Endothelial cell of umbilical vein (primary cell): Measurements from ENCODE around the gene IPO9. TPM values are rescaled to one million over a fixed set of nuclear protein-coding genes. Genes with fewer than 3 reads are reported as not detected.

Source experiments
- BruUV-seq: library from RNA; stranded (reverse); fragments of 400-500 nt; replicated peaks from 2 replicates; lab custom pipeline; 2021; lab: Mats Ljungman, UMichigan
- CTCF ChIA-PET: fragments of 300-600, 350-600 bp; sonication (Branson Sonifier 250); formaldehyde crosslinking; loops from one replicate; lab custom pipeline; 2021; ENCODE audit warnings: antibody characterized with exemption, inconsistent platforms; lab: Charles Lee
- POLR2A ChIA-PET: fragments of 300-600, 350-600 bp; sonication (Branson Sonifier 250); formaldehyde crosslinking; loops from one replicate; lab custom pipeline; 2021; ENCODE audit warnings: antibody characterized with exemption, inconsistent platforms; lab: Charles Lee
- DNase-seq: peaks from one replicate; pipeline ENCODE4 v3.0.0-alpha.2; 2011; ENCODE audit warnings: low read depth, low spot score
- FAIRE-seq: peaks from 2 replicates; lab custom pipeline; 2011; peaks lifted over from hg19 to GRCh38; lab: Jason Lieb, UNC
- H2AFZ ChIP-seq: 2 replicates; pipeline ENCODE4 v1.6.0; 2012; ENCODE audit warnings: low read depth, low read length, control low read depth, inconsistent platforms
- H3K27ac ChIP-seq: 2 replicates; pipeline ENCODE4 v1.5.1; 2011; ENCODE audit warnings: low read depth, mild to moderate bottlenecking, control low read depth, low read length, moderate library complexity; ENCODE audit not compliant: insufficient read depth
- H3K27me3 ChIP-seq, 2 experiments: 2 replicates each; pipeline versions ENCODE4 v1.6.0 to v1.6.1; 2011; ENCODE audit warnings: low read length in 2 of 2, mixed read lengths in 1 of 2; ENCODE audit not compliant: control insufficient read depth in 2 of 2, insufficient read depth in 2 of 2
- H3K36me3 ChIP-seq, 2 experiments: 2 replicates in 1 of 2; 3 replicates in 1 of 2; pipeline ENCODE4 v1.5.1; 2011; ENCODE audit warnings: low read length in 2 of 2, mild to moderate bottlenecking in 1 of 2, moderate library complexity in 1 of 2; ENCODE audit not compliant: control insufficient read depth in 2 of 2, insufficient read depth in 2 of 2; ENCODE audit errors: extremely low read depth in 1 of 2
- H3K4me1 ChIP-seq: 3 replicates; pipeline ENCODE4 v1.5.1; 2011; ENCODE audit warnings: mild to moderate bottlenecking, low read length; ENCODE audit not compliant: control insufficient read depth, insufficient read depth; ENCODE audit errors: extremely low read depth
- H3K4me2 ChIP-seq: 2 replicates; pipeline ENCODE4 v1.6.1; 2011; ENCODE audit warnings: low read length, control low read depth, mixed read lengths; ENCODE audit not compliant: insufficient read depth
- H3K4me3 ChIP-seq, 3 experiments: fragments of 200-600 bp in 1 of 3; sonication (generic), shearing (Covaris generic) in 1 of 3; replicated peaks in 1 of 3; 2 replicates each; pipeline ENCODE4 v1.5.1; 2011 to 2016; ENCODE audit warnings: control low read depth in 3 of 3, low read length in 3 of 3, mild to moderate bottlenecking in 2 of 3, inconsistent platforms in 1 of 3, low read depth in 1 of 3, moderate library complexity in 1 of 3; ENCODE audit not compliant: insufficient read depth in 1 of 3
- H3K79me2 ChIP-seq: 2 replicates; pipeline ENCODE4 v1.6.0; 2012; ENCODE audit warnings: low read length, inconsistent platforms; ENCODE audit not compliant: control insufficient read depth, insufficient read depth
- H3K9ac ChIP-seq: replicated peaks from 2 replicates; pipeline ENCODE3; 2011; ENCODE audit warnings: low read length, control low read depth; ENCODE audit not compliant: insufficient read depth; ENCODE audit errors: extremely low read depth
- H3K9me1 ChIP-seq: replicated peaks from 3 replicates; pipeline ENCODE4 v1.6.0; 2011; ENCODE audit warnings: mild to moderate bottlenecking, low read length; ENCODE audit not compliant: control insufficient read depth, insufficient read depth; ENCODE audit errors: extremely low read depth
- H3K9me3 ChIP-seq: replicated peaks from 2 replicates; pipeline ENCODE4 v1.5.1; 2012; ENCODE audit warnings: low read length, inconsistent platforms; ENCODE audit not compliant: control insufficient read depth, insufficient read depth
- H4K20me1 ChIP-seq: replicated peaks from 2 replicates; pipeline ENCODE3; 2011; ENCODE audit warnings: mild to moderate bottlenecking, low read length; ENCODE audit not compliant: control insufficient read depth, insufficient read depth; ENCODE audit errors: extremely low read depth
- CTCF ChIP-seq, 2 donors: IDR thresholded peaks; 1 replicate in 1 of 2; 2 replicates in 1 of 2; pipeline ENCODE4 v1.5.1; 2011; ENCODE audit warnings: low read length in 2 of 2, mild to moderate bottlenecking in 2 of 2, moderate library complexity in 2 of 2, control low read depth in 1 of 2, inconsistent platforms in 1 of 2, low read depth in 1 of 2; ENCODE audit not compliant: insufficient read depth in 1 of 2; ENCODE audit errors: extremely low read depth in 1 of 2
- EZH2 ChIP-seq: IDR thresholded peaks from 2 replicates; pipeline ENCODE4 v1.6.1; 2012; ENCODE audit warnings: borderline replicate concordance, low read depth, mild to moderate bottlenecking, moderate library complexity, low read length, inconsistent platforms; ENCODE audit not compliant: severe bottlenecking
- FOS ChIP-seq: IDR thresholded peaks from 2 replicates; pipeline ENCODE4 v1.6.1; 2011; ENCODE audit warnings: mild to moderate bottlenecking, low read length, moderate library complexity, borderline replicate concordance; ENCODE audit not compliant: insufficient read depth
- GATA2 ChIP-seq: IDR thresholded peaks from 2 replicates; pipeline ENCODE4 v1.7.0; 2011; ENCODE audit warnings: low read depth, mild to moderate bottlenecking, moderate library complexity, mixed read lengths, low read length; ENCODE audit not compliant: insufficient read length, insufficient read depth
- JUN ChIP-seq: IDR thresholded peaks from 2 replicates; pipeline ENCODE4 v1.6.1; 2011; ENCODE audit warnings: borderline replicate concordance, low read depth; ENCODE audit not compliant: insufficient read length, insufficient read depth
- POLR2A ChIP-seq: IDR thresholded peaks from 2 replicates; pipeline ENCODE4 v1.6.1; 2012; ENCODE audit warnings: low read depth, mild to moderate bottlenecking, control low read depth, low read length
- POLR2AphosphoS5 ChIP-seq: IDR thresholded peaks from 2 replicates; pipeline ENCODE4 v1.6.1; 2012; ENCODE audit warnings: low read depth, mild to moderate bottlenecking, control low read depth, low read length, moderate library complexity; ENCODE audit not compliant: insufficient read depth
- dilution Hi-C: fragments of 300-500 bp; cut with MboI; formaldehyde crosslinking; loops from one replicate; pipeline ENCODE4 v1.15.0; 2019; ENCODE audit warnings: low sequenced_read_pairs; ENCODE audit not compliant: extremely low pct_ligation_motif_present
- intact Hi-C: fragments of 100-400 bp; cut with micrococcal nuclease; formaldehyde crosslinking; loops from one replicate; pipeline ENCODE4 v1.10.0; 2022
- polyA plus RNA-seq, 4 experiments: library from polyadenylated mRNA; depleted of rRNA in 3 of 4; stranded (reverse) in 3 of 4; unstranded in 1 of 4; fragments of >200 nt; gene quantifications; 2 replicates each; pipeline versions ENCODE4 v1.2.1 to v1.2.3, GENCODE V29; 2011 to 2012; ENCODE audit warnings: missing spikeins in 1 of 4
- total RNA-seq: library from RNA; stranded (reverse); gene quantifications from 2 replicates; pipeline ENCODE4 v1.2.3, GENCODE V29; 2021
- TF ChIP-seq, protein P1 (sequence below): IDR thresholded peaks from 2 replicates; pipeline ENCODE4 v1.6.1; 2011; ENCODE audit not compliant: insufficient read depth, insufficient read length

IPO9 gene
- total and polyA plus RNA-seq, 2 donors (not counting 3 experiments of a cell fraction or from before 2014, with no cell fraction given), result 53.4 to 104 TPM

DNA sequence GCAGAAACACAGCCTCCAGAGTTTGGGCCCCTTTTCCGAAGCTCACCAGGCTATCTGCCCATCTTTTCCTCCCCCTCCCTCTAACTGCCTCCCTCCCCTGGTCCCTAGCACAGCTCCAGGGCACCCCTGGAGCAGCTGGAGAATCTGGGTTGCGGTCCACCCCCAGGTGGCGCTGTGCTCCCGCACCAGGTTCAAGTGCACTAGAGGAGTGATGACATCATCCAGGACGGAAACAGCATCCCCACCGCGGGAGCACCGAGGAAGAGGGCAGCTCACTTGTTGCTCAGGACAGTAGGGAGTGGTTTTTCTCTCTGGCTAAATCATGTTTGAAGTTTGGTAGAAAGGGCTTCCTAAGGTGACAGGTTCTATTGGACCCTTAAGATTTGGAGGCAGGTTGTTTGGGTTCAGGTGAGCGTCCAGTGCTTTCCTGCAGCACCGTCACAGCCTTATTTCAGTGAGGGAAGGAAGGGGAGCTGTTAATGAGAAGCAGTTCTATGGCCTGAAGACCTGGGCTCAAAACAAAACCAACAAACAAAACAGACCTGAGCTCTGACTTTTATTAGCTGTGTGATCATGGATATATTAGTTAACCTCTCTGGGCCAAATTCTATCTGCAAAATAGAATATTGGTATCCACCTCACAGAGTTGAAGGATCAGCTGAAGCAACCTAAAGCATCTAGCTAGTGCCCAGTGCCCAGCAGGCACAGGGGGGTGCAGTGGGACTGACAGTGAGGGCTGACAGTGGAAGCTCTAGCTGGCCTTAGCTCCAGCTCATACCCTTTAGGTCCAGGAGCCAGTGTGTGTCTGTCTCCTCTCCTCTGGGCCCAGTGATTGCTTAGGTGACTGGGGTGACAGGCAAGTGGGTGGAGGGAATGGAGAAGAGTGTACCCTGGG lies 67.2 kb downstream of the IPO9 start:
- H3K9ac ChIP-seq, result no peak overlapping the region
- no peaks in the 10 kb centered on the region for H4K20me1 ChIP-seq
- intact Hi-C loops (loop anchor here (1.0 to 2.0 kb wide), 7 partner anchors 8 to 223 kb away; partner anchors contain the start of genes LMOD1 and TIMM17A), dilution Hi-C loops (no loop called here)
- no peaks in the 10 kb centered on the region for H3K9me3 ChIP-seq
- ChIA-PET CTCF (interaction anchor here (0.6 to 10.8 kb wide), 34 partner anchors 8 to 239 kb away, joined by 3 to 577 read pairs (median 6); partner anchors contain the start of genes IPO9, LMOD1, RNPEP and TIMM17A), POLR2A (interaction anchor here (0.6 to 1.8 kb wide), 5 partner anchors 8 to 78 kb away, joined by 3 to 6 read pairs (median 4); no protein-coding TSS in a partner anchor)
- H3K27me3 ChIP-seq, result no peaks in the 10 kb centered on the region
- FAIRE-seq (peak; percentile 99), DNase-seq (peak; percentile 85)
- no peaks in the 10 kb centered on the region for H3K9me1 ChIP-seq
- peak overlapping the region; percentile 28 for H3K4me2 ChIP-seq
- H2AFZ ChIP-seq, result peak overlapping the region; percentile 55
- no peak overlapping the region for H3K27ac ChIP-seq
- no TSS peak for BruUV-seq
- H3K36me3 ChIP-seq, result no peaks in the 10 kb centered on the region
- no peak overlapping the region for H3K4me3 ChIP-seq
- H3K79me2 ChIP-seq, result no peaks in the 10 kb centered on the region
- peaks cover 4% of the 10 kb centered on the region for H3K4me1 ChIP-seq
- peak; percentile 23 for TF ChIP-seq POLR2AphosphoS5
- no peak for TF ChIP-seq POLR2A
- TF ChIP-seq, protein P1, sequence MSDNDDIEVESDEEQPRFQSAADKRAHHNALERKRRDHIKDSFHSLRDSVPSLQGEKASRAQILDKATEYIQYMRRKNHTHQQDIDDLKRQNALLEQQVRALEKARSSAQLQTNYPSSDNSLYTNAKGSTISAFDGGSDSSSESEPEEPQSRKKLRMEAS, result no peak
- peak; percentile 57 for TF ChIP-seq FOS
- TF ChIP-seq JUN, result peak; percentile 85
- TF ChIP-seq GATA2, result no peak
- TF ChIP-seq CTCF (IDR thresholded peaks at IDR 0.05; ENCODE audit: extremely low read depth in 1 of 2, insufficient read depth in 1 of 2, low read depth in 1 of 2, low read length in 2 of 2), result peak; percentile 94 to 96
- no peak for TF ChIP-seq EZH2
